Muscle of back (tissue), 11 donors: ENCODE data around the gene SEMA4C. TPM values are rescaled to one million over a fixed set of nuclear protein-coding genes. Genes with fewer than 3 reads are reported as not detected.
A peak's percentile ranks its signal among the peaks of the same experiment; 100 is the strongest.
"Not testable (repeated sequence)": the region's sequence is repeated elsewhere in the genome, so short reads cannot be mapped to it uniquely, and the experiment has no call there.

Source experiments
- DNase-seq, 3 donors: peaks; one replicate each; pipeline versions ENCODE4 v3.0.0 to v3.0.0-alpha.2; 2013
- polyA plus RNA-seq, 10 donors: library from polyadenylated mRNA; unstranded; fragments of 120-200 nt; gene quantifications; one replicate each; pipeline ENCODE4 v1.2.1, GENCODE V29; 2013; ENCODE audit not compliant: insufficient read length in 10 of 10

The SEMA4C gene
- polyA plus RNA-seq, 10 donors: 22.9 to 35.5 (median 28.6) TPM

- no peak for DNase-seq
Measured at GRCh38 chr2:96898641-96899412, 28.9 kb upstream of the SEMA4C start.

- no peak for DNase-seq
Measured at GRCh38 chr2:96898135-96898505, 28.2 kb upstream of the SEMA4C start.

GRCh38 chr2:96897491-96898134, 27.7 kb upstream of the SEMA4C start:
- DNase-seq: no peak

GRCh38 chr2:96895746-96896651, 26.1 kb upstream of the SEMA4C start:
- peak in 1 of 3 donors; percentile 56 for DNase-seq

GRCh38 chr2:96895032-96895745, 25.3 kb upstream of the SEMA4C start:
- no peak for DNase-seq

GRCh38 chr2:96894151-96894531, 24.3 kb upstream of the SEMA4C start:
- no peak for DNase-seq

- no peak for DNase-seq
Measured at GRCh38 chr2:96893289-96894150, 23.6 kb upstream of the SEMA4C start.

- no peak for DNase-seq
Measured at GRCh38 chr2:96891591-96892333, 21.9 kb upstream of the SEMA4C start.

GRCh38 chr2:96890726-96891385, 21.0 kb upstream of the SEMA4C start:
- DNase-seq: no peak

- DNase-seq: no peak
Measured at GRCh38 chr2:96890252-96890651, 20.4 kb upstream of the SEMA4C start.

GRCh38 chr2:96889502-96889901, 19.6 kb upstream of the SEMA4C start:
- not testable (repeated sequence) for DNase-seq

GRCh38 chr2:96888072-96889011, 18.5 kb upstream of the SEMA4C start:
- DNase-seq: peak in 2 of 3 donors; percentile 48 to 75

GRCh38 chr2:96887493-96888012, 17.7 kb upstream of the SEMA4C start:
- peak in 2 of 3 donors; percentile 68 to 89 for DNase-seq

- DNase-seq: no peak
Measured at GRCh38 chr2:96885432-96886347, 15.8 kb upstream of the SEMA4C start.

- DNase-seq: no peak
Measured at GRCh38 chr2:96884299-96885094, 14.6 kb upstream of the SEMA4C start.

- no peak for DNase-seq
Measured at GRCh38 chr2:96883306-96883705, 13.4 kb upstream of the SEMA4C start.
